Central memory CD4-positive, alpha-beta T cell (primary cell): ENCODE measurements around the gene MUC5B.

Experiments used
- DNase-seq: peaks from one replicate; pipeline ENCODE4 v3.0.0; 2022

Gene MUC5B

DNA sequence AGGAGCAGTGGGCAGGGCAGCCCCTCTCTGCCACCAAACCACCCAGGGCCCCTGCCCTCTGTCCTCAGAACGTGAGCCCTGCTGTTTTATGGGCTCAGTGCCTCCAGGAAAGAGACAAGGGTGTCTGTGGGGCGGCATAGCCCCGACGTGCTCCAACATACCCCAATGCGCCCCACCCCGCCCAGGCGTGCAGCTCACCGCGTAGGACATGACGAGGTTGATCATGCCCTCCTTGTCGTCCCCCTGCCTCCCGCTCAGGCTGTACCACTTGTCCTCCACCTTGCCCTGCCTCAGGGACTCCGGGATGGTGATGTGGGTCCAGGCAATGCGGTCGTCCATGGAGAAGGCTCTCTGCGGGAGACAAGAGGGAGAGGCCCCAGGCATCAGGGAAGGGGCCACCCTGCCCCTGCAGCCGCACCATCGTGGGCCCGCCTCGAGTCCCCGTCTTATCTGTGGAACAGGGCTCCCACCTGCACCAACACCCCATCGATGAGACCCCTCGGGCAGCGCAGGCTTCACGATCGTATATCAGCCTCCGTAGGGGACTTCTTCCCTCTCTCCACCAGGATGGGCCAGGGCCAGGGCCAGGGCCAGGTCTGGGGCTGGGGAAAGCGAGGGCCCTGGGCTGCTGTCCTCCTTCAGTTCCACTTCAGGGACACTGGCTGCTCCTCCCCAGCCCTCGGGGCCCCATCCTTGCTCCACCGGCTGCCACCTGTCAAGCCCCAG lies 65.7 kb downstream of the MUC5B start:
- DNase-seq, result no peak

- DNase-seq, result no peak
Measured at GRCh38 chr11:1289211-1289935, 66.5 kb downstream of the MUC5B start.

DNA sequence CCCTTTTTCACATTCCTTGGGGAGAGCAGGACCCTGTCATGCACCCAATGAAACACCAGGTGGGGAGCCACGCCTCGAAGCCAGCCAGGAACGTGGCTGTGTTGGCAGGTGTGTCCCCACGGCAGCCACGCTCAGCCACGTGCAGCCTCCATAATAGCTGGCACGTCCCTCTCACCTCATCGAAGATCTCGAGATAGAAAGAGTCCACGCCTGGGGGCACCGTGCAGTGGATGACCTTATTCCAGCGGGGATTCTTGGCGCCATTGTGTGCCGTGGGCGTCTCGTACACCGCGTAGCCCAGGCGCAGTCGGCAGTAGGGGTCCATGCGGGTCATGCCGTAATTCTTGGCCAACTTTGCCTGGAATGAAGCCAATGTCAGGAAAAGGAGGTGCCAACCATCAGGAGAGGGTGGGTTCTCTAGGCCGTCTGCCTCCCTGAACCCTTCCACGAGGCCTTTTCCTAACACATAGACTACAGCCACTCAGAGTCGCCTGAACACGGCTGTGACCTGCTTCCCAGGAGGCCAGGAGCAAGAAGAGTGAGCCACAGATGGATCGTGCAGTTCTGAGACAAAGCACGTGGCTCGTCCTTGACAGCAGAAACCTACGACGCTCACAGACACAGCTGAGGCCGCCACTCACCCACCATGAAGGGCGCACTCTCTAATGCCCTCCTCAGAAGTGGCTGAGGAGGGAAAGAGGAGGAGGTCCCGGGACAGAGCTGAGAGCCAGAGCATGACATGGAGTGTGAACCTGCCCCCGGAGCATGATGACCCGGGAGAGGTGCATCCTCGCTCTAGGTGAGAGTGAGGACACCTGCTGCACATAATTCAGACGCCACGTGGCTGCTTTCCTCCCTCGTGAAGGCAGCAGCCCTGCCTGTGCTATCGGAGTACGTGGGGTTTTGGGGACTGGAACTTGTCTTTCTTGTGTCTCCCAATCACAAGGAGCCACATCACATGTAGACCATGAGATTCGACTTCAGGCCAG lies 67.5 kb downstream of the MUC5B start:
- DNase-seq, result no peak

- no peak for DNase-seq
Measured at GRCh38 chr11:1291295-1292017, 68.6 kb downstream of the MUC5B start.

DNA sequence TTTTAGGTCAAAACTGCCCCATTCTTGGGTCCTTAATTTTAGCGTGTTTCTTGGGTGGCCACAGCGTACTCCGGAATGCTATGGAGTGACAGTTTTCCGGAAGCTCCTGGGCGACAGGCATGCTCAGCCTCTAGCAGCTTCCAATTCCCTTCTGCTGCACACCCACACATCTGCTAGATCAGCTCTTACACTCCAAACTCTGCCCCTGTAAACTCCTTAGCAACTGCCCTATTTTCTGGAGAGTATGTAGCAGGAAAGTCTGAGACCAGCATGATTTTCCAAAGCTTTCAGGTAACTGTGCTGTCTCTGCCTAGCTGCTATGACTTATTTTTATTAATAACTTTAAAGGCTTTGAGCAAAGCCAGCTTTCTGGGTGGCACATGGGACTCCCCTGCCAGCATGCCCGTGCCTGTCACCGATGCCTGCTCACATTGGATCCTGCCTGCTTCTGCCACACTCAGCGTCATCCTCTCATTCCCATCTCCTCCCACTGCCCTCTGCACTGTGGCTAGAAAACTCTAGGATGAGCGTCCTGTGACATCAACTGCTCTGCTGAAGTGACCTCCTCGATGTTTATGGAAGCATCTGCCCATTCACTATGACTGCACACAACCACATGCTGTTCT lies 69.3 kb downstream of the MUC5B start:
- no peak for DNase-seq

GRCh38 chr11:1292644-1293618 lies 70.1 kb downstream of the MUC5B start:
- DNase-seq, result no peak

- DNase-seq, result no peak
Measured at GRCh38 chr11:1293619-1294015, 70.8 kb downstream of the MUC5B start.

DNA sequence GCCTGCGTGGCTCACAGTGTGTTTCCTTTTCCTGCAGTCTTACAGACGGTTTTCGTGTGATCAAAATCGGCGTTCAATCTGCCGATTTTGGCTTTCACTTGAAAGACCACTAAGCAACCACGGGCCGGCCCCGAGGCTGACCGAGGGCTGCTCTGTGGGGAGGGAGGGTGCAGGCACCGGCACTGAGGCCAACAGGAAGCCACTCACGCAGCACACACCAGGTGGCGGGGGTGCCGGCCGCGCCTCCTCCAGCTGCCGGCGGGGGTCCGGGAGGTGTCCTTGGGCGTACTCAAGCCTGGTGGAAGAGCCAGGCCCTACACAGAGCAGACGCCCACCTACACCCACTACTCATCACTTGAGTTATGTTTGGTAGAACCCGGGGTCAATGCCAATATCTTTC lies 72.2 kb downstream of the MUC5B start:
- no peak for DNase-seq

DNA sequence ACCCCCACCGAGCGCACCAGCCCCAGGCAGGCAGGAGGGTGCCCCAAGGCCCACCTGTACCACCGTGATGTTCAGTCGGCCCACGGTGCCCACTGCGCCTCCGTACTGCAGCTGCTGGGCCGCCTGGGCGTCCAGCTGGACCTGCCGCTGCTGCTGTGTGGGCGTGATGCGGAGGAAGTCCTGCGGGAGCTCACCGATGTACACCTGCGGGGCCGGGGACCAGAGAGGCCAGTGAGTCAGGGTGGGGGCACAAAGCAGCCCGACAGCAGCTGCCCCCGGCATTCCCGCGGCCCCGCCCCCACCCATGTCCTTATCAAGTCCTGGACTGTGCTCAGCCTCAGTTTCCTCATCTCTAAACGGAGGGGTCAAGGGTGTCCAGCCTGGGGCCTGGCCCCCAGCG lies 72.7 kb downstream of the MUC5B start:
- DNase-seq, result no peak

DNA sequence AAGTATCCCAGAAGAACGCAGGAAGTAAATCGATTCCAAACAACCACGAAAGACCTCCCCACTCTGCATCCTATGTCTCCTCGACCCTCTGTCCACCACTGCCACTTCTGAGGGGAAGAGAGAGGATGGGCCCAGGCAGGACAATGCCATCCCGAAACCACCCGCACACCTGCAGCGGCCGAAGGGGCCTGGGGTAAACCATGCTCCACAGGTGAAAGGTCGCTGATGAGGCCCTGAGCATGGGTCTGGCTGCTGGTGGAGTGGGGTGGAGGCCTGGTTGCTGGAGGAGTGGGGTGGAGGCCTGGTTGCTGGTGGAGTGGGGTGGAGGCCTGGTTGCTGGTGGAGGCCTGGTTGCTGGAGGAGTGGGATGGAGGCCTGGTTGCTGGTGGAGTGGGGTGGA lies 73.4 kb downstream of the MUC5B start:
- no peak for DNase-seq

GRCh38 chr11:1297011-1297575 lies 74.2 kb downstream of the MUC5B start:
- no peak for DNase-seq

GRCh38 chr11:1297576-1298473 lies 75.0 kb downstream of the MUC5B start:
- DNase-seq, result no peak

GRCh38 chr11:1298695-1299492 lies 76.0 kb downstream of the MUC5B start:
- DNase-seq, result no peak

GRCh38 chr11:1299621-1300020 lies 76.8 kb downstream of the MUC5B start:
- no peak for DNase-seq

DNA sequence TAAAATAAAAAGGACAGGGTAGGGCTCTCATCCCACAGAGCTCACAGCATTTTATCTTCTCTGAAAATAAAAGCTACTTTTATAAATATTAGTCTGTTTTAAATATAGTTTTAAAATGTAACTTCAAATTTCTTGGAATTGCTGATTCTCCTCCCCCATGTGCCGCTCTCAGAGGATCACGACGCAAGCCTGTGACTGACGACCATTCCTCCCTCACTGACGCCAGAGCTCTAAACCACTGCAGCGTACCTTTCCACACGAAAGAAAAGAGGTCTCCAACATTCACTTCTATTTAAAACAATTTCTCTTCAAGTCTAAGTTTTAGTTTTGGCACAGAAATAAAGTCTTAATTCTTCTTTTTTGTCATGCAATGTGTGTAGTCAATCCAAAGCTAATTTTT lies 77.3 kb downstream of the MUC5B start:
- no peak for DNase-seq

DNA sequence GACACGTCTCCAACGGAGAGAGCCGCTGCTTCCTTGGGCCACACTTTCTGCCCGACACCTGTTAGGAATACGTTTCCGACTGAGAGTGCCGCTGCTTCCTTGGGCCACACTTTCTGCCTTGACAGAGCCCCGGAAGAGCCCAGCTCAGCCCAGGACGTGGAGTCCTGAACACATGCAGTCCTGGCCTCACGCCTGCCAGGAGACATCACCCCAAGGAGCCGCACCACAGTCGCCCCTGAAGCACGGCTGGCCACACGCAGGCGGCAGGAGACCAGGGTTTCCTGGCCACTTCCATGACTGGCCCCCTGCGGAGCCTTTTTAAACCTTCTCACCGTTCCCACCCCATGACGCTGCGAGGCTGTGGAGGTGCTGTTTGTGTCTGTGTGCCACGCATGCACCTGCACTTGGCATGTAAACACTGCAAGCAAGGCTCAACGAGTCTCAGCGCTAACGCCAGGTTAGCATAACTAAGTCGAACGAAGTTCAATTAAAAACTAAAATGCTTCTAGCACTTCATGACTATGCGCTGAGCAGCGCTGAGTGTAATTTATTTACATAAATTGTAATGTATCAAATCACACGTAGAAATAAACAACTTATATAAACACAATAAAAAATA lies 77.8 kb downstream of the MUC5B start:
- no peak for DNase-seq

DNA sequence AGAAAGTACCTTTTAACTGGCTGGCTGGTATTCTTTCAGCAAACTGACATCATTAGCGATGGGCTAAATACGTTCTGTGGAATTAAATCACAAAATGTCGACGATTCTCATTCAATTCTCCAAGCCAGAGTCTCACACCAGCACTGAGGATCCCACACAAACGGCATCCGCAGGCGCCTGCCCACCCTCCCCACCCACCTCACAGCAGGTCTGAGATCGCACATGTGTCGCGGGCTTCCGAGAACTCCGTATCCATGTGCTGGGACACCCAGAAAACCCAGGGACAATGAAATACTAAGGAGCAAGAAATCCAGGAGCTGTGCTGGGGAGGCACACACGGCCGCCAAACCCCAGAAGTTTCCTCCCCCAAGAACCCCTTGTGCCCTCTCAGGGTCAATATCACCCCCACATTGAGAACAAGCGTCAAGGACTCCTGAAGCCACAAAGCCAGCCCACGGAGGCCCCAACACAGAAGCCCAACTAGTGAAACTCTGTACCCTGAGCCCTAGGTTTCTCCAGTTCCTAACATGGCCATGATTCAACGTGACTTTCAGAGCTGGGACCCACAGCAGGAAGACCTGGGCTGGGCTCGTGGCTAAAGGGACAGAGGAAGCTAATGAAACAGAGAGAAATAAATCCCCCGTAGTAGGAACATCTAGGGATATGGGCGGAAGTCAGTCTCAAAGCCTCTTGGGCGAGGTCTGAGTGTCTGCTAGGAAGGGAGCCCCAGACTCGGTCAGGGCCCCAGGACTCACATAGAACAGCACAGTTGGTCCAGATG lies 78.5 kb downstream of the MUC5B start:
- DNase-seq, result no peak
